HEK293 (cell line): ENCODE measurements around the gene NOP9.

Experiments used
- FEZF1 ChIP-seq: fragments of 450-650 bp; formaldehyde crosslinking; IDR thresholded peaks from 2 replicates; pipeline ENCODE4 v1.5.1; 2016; ENCODE audit warnings: missing biosample characterization, missing genetic modification characterization
- HOXC10 ChIP-seq: sonication (generic); formaldehyde crosslinking; IDR thresholded peaks from 2 replicates; pipeline ENCODE4 v1.8.1; 2023; ENCODE audit warnings: mild to moderate bottlenecking, missing genetic modification reagents
- KLF10 ChIP-seq: fragments of 450-650 bp; IDR thresholded peaks from 2 replicates; pipeline ENCODE4 v1.5.1; 2018; ENCODE audit warnings: missing biosample characterization, mild to moderate bottlenecking, missing genetic modification characterization
- KLF17 ChIP-seq: fragments of 450-650 bp; formaldehyde crosslinking; IDR thresholded peaks from 2 replicates; pipeline ENCODE4 v1.5.1; 2016; ENCODE audit warnings: missing biosample characterization, missing genetic modification characterization
- KLF8 ChIP-seq: fragments of 450-650 bp; formaldehyde crosslinking; IDR thresholded peaks from 2 replicates; pipeline ENCODE4 v1.5.1; 2016; ENCODE audit warnings: missing biosample characterization, missing genetic modification characterization
- OVOL3 ChIP-seq: fragments of 450-650 bp; formaldehyde crosslinking; IDR thresholded peaks from 2 replicates; pipeline ENCODE4 v1.5.1; 2016; ENCODE audit warnings: missing biosample characterization, missing genetic modification characterization
- PRDM10 ChIP-seq: fragments of 450-650 bp; formaldehyde crosslinking; IDR thresholded peaks from 2 replicates; pipeline ENCODE4 v1.5.1; 2016; ENCODE audit warnings: missing biosample characterization, missing genetic modification characterization
- REPIN1 ChIP-seq: fragments of 450-650 bp; formaldehyde crosslinking; IDR thresholded peaks from 2 replicates; pipeline ENCODE4 v1.5.1; 2017; ENCODE audit warnings: missing biosample characterization, missing genetic modification characterization, low read depth
- SP7 ChIP-seq: fragments of 450-650 bp; formaldehyde crosslinking; IDR thresholded peaks from 2 replicates; pipeline ENCODE4 v1.5.1; 2016; ENCODE audit warnings: missing biosample characterization, missing genetic modification characterization
- ZNF133 ChIP-seq: fragments of 450-650 bp; formaldehyde crosslinking; IDR thresholded peaks from 2 replicates; pipeline ENCODE4 v1.5.1; 2016; ENCODE audit warnings: missing biosample characterization, missing genetic modification characterization
- ZNF146 ChIP-seq: fragments of 450-650 bp; formaldehyde crosslinking; IDR thresholded peaks from 2 replicates; pipeline ENCODE4 v1.5.1; 2016; ENCODE audit warnings: missing biosample characterization, missing genetic modification characterization
- ZNF214 ChIP-seq: fragments of 450-650 bp; formaldehyde crosslinking; IDR thresholded peaks from 2 replicates; pipeline ENCODE4 v1.5.1; 2017; ENCODE audit warnings: missing biosample characterization, mild to moderate bottlenecking, missing genetic modification characterization, borderline replicate concordance
- ZNF221 ChIP-seq: fragments of 450-650 bp; formaldehyde crosslinking; IDR thresholded peaks from 2 replicates; pipeline ENCODE4 v1.5.1; 2017; ENCODE audit warnings: missing biosample characterization, missing genetic modification characterization, borderline replicate concordance
- ZNF274 ChIP-seq, 2 experiments: fragments of 200-500 bp in 1 of 2; fragments of 450-650 bp in 1 of 2; sonication (Bioruptor generic) in 1 of 2; formaldehyde crosslinking in 1 of 2; IDR thresholded peaks; 2 replicates each; pipeline versions ENCODE4 v1.5.1 to v1.6.1; 2014 to 2016; ENCODE audit warnings: borderline replicate concordance in 1 of 2, inconsistent platforms in 1 of 2, low read length in 1 of 2, missing biosample characterization in 1 of 2, missing genetic modification characterization in 1 of 2
- ZNF350 ChIP-seq: fragments of 450-650 bp; formaldehyde crosslinking; IDR thresholded peaks from 2 replicates; pipeline ENCODE4 v1.5.0; 2017; ENCODE audit warnings: missing biosample characterization, mild to moderate bottlenecking, missing genetic modification characterization
- ZNF416 ChIP-seq: fragments of 450-650 bp; formaldehyde crosslinking; IDR thresholded peaks from 2 replicates; pipeline ENCODE4 v1.5.1; 2016; ENCODE audit warnings: missing biosample characterization, missing genetic modification characterization
- ZNF549 ChIP-seq: fragments of 450-650 bp; IDR thresholded peaks from 2 replicates; pipeline ENCODE4 v1.5.1; 2018; ENCODE audit warnings: missing biosample characterization, missing genetic modification characterization, mild to moderate bottlenecking, inconsistent platforms, moderate library complexity
- ZNF560 ChIP-seq: fragments of 450-650 bp; formaldehyde crosslinking; IDR thresholded peaks from 2 replicates; pipeline ENCODE4 v1.5.1; 2017; ENCODE audit warnings: missing biosample characterization, missing genetic modification characterization, borderline replicate concordance
- ZNF561 ChIP-seq: fragments of 450-650 bp; IDR thresholded peaks from 2 replicates; pipeline ENCODE4 v1.5.1; 2018; ENCODE audit warnings: missing biosample characterization, missing genetic modification characterization, borderline replicate concordance
- ZNF585B ChIP-seq: fragments of 450-650 bp; formaldehyde crosslinking; IDR thresholded peaks from 2 replicates; pipeline ENCODE4 v1.5.1; 2016; ENCODE audit warnings: missing biosample characterization, missing genetic modification characterization
- ZNF621 ChIP-seq: fragments of 450-650 bp; formaldehyde crosslinking; IDR thresholded peaks from 2 replicates; pipeline ENCODE4 v1.5.1; 2017; ENCODE audit warnings: missing biosample characterization, missing genetic modification characterization
- ZNF623 ChIP-seq: fragments of 450-650 bp; formaldehyde crosslinking; IDR thresholded peaks from 2 replicates; pipeline ENCODE4 v1.5.1; 2016; ENCODE audit warnings: missing biosample characterization, missing genetic modification characterization
- ZNF626 ChIP-seq: fragments of 450-650 bp; sonication (Bioruptor Pico); formaldehyde crosslinking; IDR thresholded peaks from 2 replicates; pipeline ENCODE4 v1.5.1; 2018; ENCODE audit warnings: missing biosample characterization, missing genetic modification characterization, inconsistent platforms
- ZNF664 ChIP-seq: fragments of 450-650 bp; formaldehyde crosslinking; IDR thresholded peaks from 2 replicates; pipeline ENCODE4 v1.5.1; 2016; ENCODE audit warnings: missing biosample characterization, missing genetic modification characterization
- ZNF701 ChIP-seq: fragments of 450-650 bp; formaldehyde crosslinking; IDR thresholded peaks from 2 replicates; pipeline ENCODE4 v1.5.1; 2016; ENCODE audit warnings: missing biosample characterization, missing genetic modification characterization
- ZNF707 ChIP-seq: fragments of 450-650 bp; formaldehyde crosslinking; IDR thresholded peaks from 2 replicates; pipeline ENCODE4 v1.5.1; 2016; ENCODE audit warnings: missing biosample characterization, missing genetic modification characterization
- ZNF747 ChIP-seq: fragments of 450-650 bp; formaldehyde crosslinking; IDR thresholded peaks from 2 replicates; pipeline ENCODE4 v1.5.1; 2016; ENCODE audit warnings: missing biosample characterization, missing genetic modification characterization
- ZNF777 ChIP-seq: fragments of 450-650 bp; formaldehyde crosslinking; IDR thresholded peaks from 2 replicates; pipeline ENCODE4 v1.5.1; 2017; ENCODE audit warnings: missing biosample characterization, missing genetic modification characterization, borderline replicate concordance
- ZNF837 ChIP-seq: fragments of 450-650 bp; formaldehyde crosslinking; IDR thresholded peaks from 2 replicates; pipeline ENCODE4 v1.5.1; 2016; ENCODE audit warnings: missing biosample characterization, missing genetic modification characterization
- ZXDB ChIP-seq: fragments of 450-650 bp; formaldehyde crosslinking; IDR thresholded peaks from 2 replicates; pipeline ENCODE4 v1.5.1; 2016; ENCODE audit warnings: missing biosample characterization, missing genetic modification characterization
- TF ChIP-seq, protein P1 (sequence below): fragments of 450-650 bp; formaldehyde crosslinking; optimal IDR thresholded peaks from 2 replicates; pipeline ENCODE3; 2016; ENCODE audit warnings: missing biosample characterization, mild to moderate bottlenecking, missing genetic modification characterization
- TF ChIP-seq, protein P2 (sequence below): fragments of 450-650 bp; formaldehyde crosslinking; IDR thresholded peaks from 2 replicates; pipeline ENCODE4 v1.5.1; 2016; ENCODE audit warnings: missing biosample characterization, missing genetic modification characterization
- TF ChIP-seq, protein P3 (sequence below): fragments of 450-650 bp; formaldehyde crosslinking; IDR thresholded peaks from 2 replicates; pipeline ENCODE4 v1.5.1; 2016; ENCODE audit warnings: missing biosample characterization, missing genetic modification characterization, borderline replicate concordance

NOP9 gene

GRCh38 chr14:24296341-24297157 lies 3.1 kb upstream of the NOP9 start (continued):
- TF ChIP-seq ZNF621 (tag by site-specific recombination) (no peak), ZNF221 (tag by site-specific recombination) (no peak), ZNF837 (tag by site-specific recombination) (no peak), FEZF1 (tag by site-specific recombination) (no peak), ZNF274 (IDR thresholded peaks at IDR 0.05; ENCODE audit: low read length) (no peak), ZNF274 (tag by site-specific recombination; IDR thresholded peaks at IDR 0.05; ENCODE audit: borderline replicate concordance) (no peak), ZNF350 (tag by site-specific recombination) (no peak), ZNF747 (tag by site-specific recombination) (no peak), REPIN1 (tag by site-specific recombination) (no peak), ZNF133 (tag by site-specific recombination) (no peak), HOXC10 (CRISPR knock-in tag) (no peak), ZNF214 (tag by site-specific recombination) (no peak), ZNF777 (tag by site-specific recombination) (no peak), ZNF707 (tag by site-specific recombination) (no peak), ZNF416 (no peak), KLF10 (tag by site-specific recombination) (no peak), ZXDB (tag by site-specific recombination) (no peak), ZNF561 (tag by site-specific recombination) (no peak), ZNF585B (no peak), SP7 (peak; percentile 43; the same call in 1 of the 2 replicates), ZNF146 (tag by site-specific recombination) (no peak), ZNF626 (no peak), ZNF560 (no peak), ZNF701 (tag by site-specific recombination) (no peak), ZNF664 (tag by site-specific recombination) (no peak), OVOL3 (tag by site-specific recombination) (no peak), ZNF623 (tag by site-specific recombination) (no peak), PRDM10 (no peak), ZNF549 (tag by site-specific recombination) (no peak), KLF8 (no peak), KLF17 (peak; percentile 31; the same call in 1 of the 2 replicates)
- TF ChIP-seq, protein P1, sequence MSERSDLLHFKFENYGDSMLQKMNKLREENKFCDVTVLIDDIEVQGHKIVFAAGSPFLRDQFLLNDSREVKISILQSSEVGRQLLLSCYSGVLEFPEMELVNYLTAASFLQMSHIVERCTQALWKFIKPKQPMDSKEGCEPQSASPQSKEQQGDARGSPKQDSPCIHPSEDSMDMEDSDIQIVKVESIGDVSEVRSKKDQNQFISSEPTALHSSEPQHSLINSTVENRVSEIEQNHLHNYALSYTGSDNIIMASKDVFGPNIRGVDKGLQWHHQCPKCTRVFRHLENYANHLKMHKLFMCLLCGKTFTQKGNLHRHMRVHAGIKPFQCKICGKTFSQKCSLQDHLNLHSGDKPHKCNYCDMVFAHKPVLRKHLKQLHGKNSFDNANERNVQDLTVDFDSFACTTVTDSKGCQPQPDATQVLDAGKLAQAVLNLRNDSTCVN (tag by site-specific recombination), result no peak
- TF ChIP-seq, protein P2, sequence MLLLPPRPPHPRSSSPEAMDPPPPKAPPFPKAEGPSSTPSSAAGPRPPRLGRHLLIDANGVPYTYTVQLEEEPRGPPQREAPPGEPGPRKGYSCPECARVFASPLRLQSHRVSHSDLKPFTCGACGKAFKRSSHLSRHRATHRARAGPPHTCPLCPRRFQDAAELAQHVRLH (tag by site-specific recombination), result no peak
- TF ChIP-seq, protein P3, sequence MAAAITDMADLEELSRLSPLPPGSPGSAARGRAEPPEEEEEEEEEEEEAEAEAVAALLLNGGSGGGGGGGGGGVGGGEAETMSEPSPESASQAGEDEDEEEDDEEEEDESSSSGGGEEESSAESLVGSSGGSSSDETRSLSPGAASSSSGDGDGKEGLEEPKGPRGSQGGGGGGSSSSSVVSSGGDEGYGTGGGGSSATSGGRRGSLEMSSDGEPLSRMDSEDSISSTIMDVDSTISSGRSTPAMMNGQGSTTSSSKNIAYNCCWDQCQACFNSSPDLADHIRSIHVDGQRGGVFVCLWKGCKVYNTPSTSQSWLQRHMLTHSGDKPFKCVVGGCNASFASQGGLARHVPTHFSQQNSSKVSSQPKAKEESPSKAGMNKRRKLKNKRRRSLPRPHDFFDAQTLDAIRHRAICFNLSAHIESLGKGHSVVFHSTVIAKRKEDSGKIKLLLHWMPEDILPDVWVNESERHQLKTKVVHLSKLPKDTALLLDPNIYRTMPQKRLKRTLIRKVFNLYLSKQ (tag by site-specific recombination), result no peak
